A549 treated with Mapracorat at 1 μM for 4 hours (cell line): Measurements from ENCODE around the gene TRA2B. TPM values are rescaled to one million over a fixed set of nuclear protein-coding genes. Genes with fewer than 3 reads are reported as not detected.

Experiments used
- total RNA-seq: library from RNA; stranded (reverse); fragments of 200-300 nt; extraction: Qiagen RNA extraction; gene quantifications from 5 replicates; pipeline ENCODE4 v1.2.3, GENCODE V29; 2022

Gene TRA2B
- 160 to 183 TPM (median 162 TPM) in 5 replicates for total RNA-seq

DNA sequence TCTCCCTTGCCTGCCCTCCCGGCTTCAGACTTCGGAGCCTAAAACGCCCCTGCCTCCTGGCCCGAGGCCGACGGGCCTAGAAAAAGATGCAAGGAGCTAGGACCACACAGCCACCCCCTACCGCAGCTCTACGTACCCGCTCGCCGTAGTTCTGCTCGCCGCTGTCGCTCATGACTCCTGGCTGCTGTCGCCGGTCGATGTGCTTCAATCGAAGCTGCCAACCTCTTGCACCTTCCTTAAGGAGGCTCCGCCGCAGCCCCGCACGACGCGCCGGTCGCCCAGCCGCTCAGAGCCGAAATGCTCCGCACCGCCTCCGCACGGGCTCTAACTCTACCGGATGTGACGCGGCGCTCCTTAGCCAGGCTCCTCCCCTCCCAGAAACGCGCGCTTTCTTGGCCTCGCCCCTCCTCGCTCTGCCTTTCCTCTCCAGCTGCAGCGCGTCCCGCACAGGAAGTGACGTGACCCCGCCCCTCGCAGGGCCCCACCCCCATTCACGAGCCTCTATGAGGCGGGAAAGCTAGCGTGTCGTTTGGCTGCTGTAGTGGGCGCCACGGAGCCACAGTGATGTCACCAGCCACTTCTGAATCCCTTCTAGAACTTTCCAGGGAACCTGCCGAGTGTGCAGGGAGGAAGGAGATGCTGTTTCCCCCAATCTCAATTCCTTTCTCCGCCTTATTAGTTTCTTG is at the start of gene TRA2B:
TRA2B (minus strand) TSS at position 326 of the 686 bp plus-strand sequence; CDS start at position 172, 154 bp downstream.

Other genes with a start within 250 kb of the TRA2B start
- 12.0 to 12.8 TPM (median 12.5 TPM) in 5 replicates for gene IGF2BP2, start 113.0 kb downstream of the TRA2B start, total RNA-seq
- gene ETV5, start 171.1 kb upstream of the TRA2B start, total RNA-seq, result 23.3 to 30.5 TPM (median 27.5 TPM) in 5 replicates